ENCODE measurements around the gene ATP10A. TPM values are rescaled to one million over a fixed set of nuclear protein-coding genes. Genes with fewer than 3 reads are reported as not detected.
A peak's percentile ranks its signal among the peaks of the same experiment; 100 is the strongest.

Gene ATP10A
- total RNA-seq, 4 donors from 2014 or later: 1.6 to 8.2 (median 3.7) TPM

DNA sequence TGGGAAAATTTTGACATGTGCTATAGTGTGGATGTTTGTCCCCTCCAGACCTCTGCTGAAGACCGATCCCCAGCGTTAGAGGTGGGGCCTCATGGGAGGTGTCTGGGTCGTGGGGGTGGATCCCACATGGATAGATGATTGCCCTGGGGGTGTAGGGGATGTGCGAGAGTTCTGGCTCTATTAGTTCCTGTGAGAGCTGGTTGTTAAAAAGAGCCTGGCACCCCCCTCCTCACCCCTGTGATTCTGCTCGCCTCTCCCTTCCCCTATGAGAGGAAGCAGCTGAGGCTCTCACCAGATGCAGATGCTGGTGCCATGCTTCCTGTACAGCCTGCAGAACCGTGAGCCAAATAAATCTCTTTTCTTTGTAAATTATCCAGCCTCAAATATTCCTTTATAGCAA is 67.4 kb downstream of the ATP10A start:
- intact Hi-C loops (cut with DNase I; ENCODE audit: low total_unique reads): no loop called here
- TF ChIP-seq, protein P1, sequence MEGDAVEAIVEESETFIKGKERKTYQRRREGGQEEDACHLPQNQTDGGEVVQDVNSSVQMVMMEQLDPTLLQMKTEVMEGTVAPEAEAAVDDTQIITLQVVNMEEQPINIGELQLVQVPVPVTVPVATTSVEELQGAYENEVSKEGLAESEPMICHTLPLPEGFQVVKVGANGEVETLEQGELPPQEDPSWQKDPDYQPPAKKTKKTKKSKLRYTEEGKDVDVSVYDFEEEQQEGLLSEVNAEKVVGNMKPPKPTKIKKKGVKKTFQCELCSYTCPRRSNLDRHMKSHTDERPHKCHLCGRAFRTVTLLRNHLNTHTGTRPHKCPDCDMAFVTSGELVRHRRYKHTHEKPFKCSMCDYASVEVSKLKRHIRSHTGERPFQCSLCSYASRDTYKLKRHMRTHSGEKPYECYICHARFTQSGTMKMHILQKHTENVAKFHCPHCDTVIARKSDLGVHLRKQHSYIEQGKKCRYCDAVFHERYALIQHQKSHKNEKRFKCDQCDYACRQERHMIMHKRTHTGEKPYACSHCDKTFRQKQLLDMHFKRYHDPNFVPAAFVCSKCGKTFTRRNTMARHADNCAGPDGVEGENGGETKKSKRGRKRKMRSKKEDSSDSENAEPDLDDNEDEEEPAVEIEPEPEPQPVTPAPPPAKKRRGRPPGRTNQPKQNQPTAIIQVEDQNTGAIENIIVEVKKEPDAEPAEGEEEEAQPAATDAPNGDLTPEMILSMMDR (IDR thresholded peaks at IDR 0.05): no peak
- no peak for TF ChIP-seq POLR2A (IDR thresholded peaks at IDR 0.05)
- H3K4me3 ChIP-seq (ENCODE audit: low read depth, poor library complexity, severe bottlenecking): no peak overlapping the region
- 31 to 45% methylated on average over 5 to 6 of the region's 6 CpGs for WGBS, 2 donors
- DNase-seq (ENCODE audit: low spot score in 2 of 2): peak in 1 of 2 donors; percentile 57

DNA sequence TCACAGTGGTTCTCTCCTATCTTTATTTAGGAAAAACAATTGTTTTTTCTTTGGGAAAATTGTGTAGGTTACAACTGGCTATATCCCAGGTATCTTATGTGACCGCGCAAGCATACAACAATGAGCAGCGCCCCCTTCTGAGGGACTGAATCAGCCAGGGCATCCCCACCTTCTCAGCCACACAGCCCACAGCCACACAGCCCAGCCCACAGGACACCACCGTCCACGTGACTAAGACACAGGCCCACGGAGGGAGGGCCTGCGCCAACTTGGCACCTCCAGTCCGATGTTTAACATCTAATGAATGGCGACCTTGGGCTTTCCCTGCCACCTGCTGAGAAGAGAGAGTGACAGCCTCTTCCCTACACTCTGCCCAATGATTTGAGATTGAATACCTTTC is 68.1 kb downstream of the ATP10A start:
- DNase-seq (ENCODE audit: low spot score in 2 of 2): peak in 1 of 2 donors; percentile 84
- WGBS, 2 donors: 77 to 82% methylated on average over 9 of the region's 9 CpGs
- H3K4me3 ChIP-seq (ENCODE audit: low read depth, poor library complexity, severe bottlenecking): no peak overlapping the region
- TF ChIP-seq POLR2A (IDR thresholded peaks at IDR 0.05): no peak
- TF ChIP-seq, protein P1 (IDR thresholded peaks at IDR 0.05): no peak
- intact Hi-C loops (cut with DNase I; ENCODE audit: low total_unique reads): no loop called here

DNA sequence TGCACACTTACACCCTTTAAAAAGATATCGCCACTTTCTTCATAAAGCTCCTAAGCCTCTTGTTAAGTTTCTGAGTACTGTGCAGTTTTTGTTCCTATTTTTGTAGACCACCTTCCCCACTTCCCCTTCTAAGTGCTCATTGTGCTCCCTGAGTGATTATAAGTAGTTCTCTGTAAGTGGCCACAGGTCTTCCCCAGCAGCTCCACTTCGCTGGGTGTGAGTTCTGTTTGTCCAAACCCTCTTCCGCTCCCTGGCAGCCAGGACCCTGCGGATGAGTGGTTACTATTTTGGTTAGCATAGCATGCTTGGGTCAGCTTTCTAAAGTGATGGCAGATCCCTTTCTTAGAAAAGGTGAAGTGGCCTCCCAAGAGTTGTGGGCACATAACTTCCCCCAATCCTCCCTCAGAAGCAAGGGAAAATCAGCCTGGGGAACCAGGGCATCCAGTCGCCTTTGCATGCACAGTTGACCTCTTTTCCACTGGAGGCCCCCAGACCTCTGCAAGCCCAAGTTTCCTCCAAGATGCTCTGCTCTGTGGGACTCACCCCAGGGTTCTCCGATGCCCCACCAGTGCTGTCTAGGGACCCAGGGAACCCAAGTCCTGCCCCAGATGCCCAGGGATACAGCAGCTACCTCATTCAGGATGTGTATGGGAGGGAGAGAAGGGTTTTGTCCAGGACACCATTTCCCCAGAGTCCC is 69.6 kb downstream of the ATP10A start:
- DNase-seq (ENCODE audit: low spot score in 2 of 2): peak in 1 of 2 donors; percentile 66
- intact Hi-C loops (cut with DNase I; ENCODE audit: low total_unique reads): no loop called here
- 90 to 91% methylated on average over 6 of the region's 6 CpGs for WGBS, 2 donors
- no peak overlapping the region for H3K4me3 ChIP-seq (ENCODE audit: low read depth, poor library complexity, severe bottlenecking)
- no peak for TF ChIP-seq POLR2A (IDR thresholded peaks at IDR 0.05)
- TF ChIP-seq, protein P1 (IDR thresholded peaks at IDR 0.05): no peak

DNA sequence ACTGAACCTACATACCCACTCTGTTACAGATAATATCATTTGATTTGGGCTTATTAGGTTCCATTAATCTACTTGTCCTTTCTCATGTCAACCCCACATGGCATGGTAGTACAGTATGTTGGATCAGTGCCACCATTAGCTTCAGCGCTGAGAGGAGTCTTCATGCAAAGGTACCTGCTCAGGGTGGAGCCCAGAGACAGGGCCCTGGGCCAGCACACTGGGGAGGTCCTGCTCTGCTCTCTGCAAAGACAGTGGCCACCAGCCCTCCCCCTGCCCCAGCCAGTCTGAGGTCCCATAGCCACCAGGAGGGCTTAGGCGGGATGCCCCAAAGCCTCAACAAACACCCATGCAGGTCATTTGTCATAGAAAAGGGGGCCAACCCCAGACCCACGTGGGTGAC is 71.0 kb downstream of the ATP10A start:
- intact Hi-C loops (cut with DNase I; ENCODE audit: low total_unique reads): no loop called here

DNA sequence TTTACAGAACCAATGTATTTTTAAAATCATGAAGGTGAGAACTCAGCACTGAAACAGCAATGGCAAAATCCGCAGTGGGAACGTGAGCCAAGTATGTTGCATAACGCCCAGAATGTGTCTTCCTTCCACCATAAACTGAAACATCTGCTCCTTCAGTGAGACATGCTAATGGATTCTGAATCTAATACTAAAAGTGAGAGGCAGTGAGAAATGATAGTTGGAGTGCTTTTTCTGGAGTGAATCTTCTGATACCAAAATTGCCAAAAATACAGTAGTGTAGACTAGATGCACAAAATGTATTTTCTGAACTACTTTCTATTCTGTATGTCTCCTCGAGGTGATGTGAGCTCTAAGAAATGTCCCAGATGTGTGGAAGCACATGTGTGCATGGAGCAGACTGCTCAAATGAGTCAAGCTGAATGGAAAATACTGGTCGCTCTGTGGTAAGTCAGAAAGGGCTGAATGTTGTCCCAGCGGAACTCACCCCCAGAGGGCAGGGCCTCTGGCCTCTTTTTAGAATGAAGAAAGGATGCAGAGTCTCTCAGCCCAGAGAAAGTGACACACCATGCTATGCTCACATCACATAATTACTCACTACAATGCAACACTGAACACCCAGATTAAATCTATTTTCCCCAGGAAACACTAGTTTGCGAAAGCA is 73.0 kb downstream of the ATP10A start:
- intact Hi-C loops (cut with DNase I; ENCODE audit: low total_unique reads): no loop called here
- no peak overlapping the region for H3K4me3 ChIP-seq (ENCODE audit: low read depth, poor library complexity, severe bottlenecking)
- no peak for TF ChIP-seq POLR2A (IDR thresholded peaks at IDR 0.05)
- TF ChIP-seq, protein P1 (IDR thresholded peaks at IDR 0.05): no peak
- peak; percentile 78 to 94 for DNase-seq (ENCODE audit: low spot score in 2 of 2)
- 35 to 44% methylated on average over 7 of the region's 7 CpGs for WGBS, 2 donors

More for the DNA sequence above, 71.0 kb downstream of the ATP10A start:
- TF ChIP-seq, protein P1 (IDR thresholded peaks at IDR 0.05): no peak
- no peak for TF ChIP-seq POLR2A (IDR thresholded peaks at IDR 0.05)
- WGBS, 2 donors: 69 to 77% methylated on average over 3 of the region's 3 CpGs
- DNase-seq (ENCODE audit: low spot score in 2 of 2): peak in 1 of 2 donors; percentile 81
- H3K4me3 ChIP-seq (ENCODE audit: low read depth, poor library complexity, severe bottlenecking): no peak overlapping the region
